ENCODE data around the gene SYT3.

- TF ChIP-seq EZH2 (IDR thresholded peaks at IDR 0.05; ENCODE audit: borderline replicate concordance, low read depth, low read length, poor library complexity, severe bottlenecking), result no peak
- no peak for TF ChIP-seq CTCF (conservative IDR thresholded peaks at IDR 0.05; ENCODE audit: low read depth, low read length)
These were observed 9.0 kb upstream of the SYT3 start for GRCh38 chr19:50648659-50649058.
